Upper lobe of left lung (tissue), 6 donors: ENCODE measurements around the gene FCHO1. TPM values are rescaled to one million over a fixed set of nuclear protein-coding genes. Genes with fewer than 3 reads are reported as not detected.
"Not testable (repeated sequence)": the region's sequence is repeated elsewhere in the genome, so short reads cannot be mapped to it uniquely, and the experiment has no call there.

Source experiments
- ATAC-seq, 2 donors: fragments of 200-7000 bp; cut with Tn5 transposase; one replicate each; pipeline ENCODE4 v1.9.1; 2022; ENCODE audit warnings: mild to moderate bottlenecking in 2 of 2, moderate library complexity in 2 of 2; ENCODE audit not compliant: low FRiP score in 2 of 2
- DNase-seq, 2 donors: peaks; one replicate each; pipeline ENCODE4 v3.0.0-alpha.2; 2019 to 2020
- H3K27ac ChIP-seq, 4 donors: fragments of 200-600 bp; sonication (generic); one replicate each; pipeline ENCODE4 v1.5.1; 2016 to 2019
- H3K27me3 ChIP-seq, 4 donors: fragments of 200-600 bp; sonication (generic); one replicate each; pipeline ENCODE4 v1.5.1; 2017 to 2019
- H3K36me3 ChIP-seq, 4 donors: fragments of 200-600 bp; sonication (generic); one replicate each; pipeline ENCODE4 v1.5.1; 2016 to 2019
- H3K4me1 ChIP-seq, 4 donors: fragments of 200-600 bp; sonication (generic); one replicate each; pipeline ENCODE4 v1.5.1; 2018 to 2019
- H3K4me3 ChIP-seq, 4 donors: fragments of 200-600 bp; sonication (generic); one replicate each; pipeline ENCODE4 v1.5.1; 2017 to 2019; ENCODE audit warnings: mild to moderate bottlenecking in 2 of 4, moderate library complexity in 1 of 4
- H3K9me3 ChIP-seq, 4 donors: fragments of 200-600 bp; sonication (generic); one replicate each; pipeline ENCODE4 v1.5.1; 2018 to 2019
- CTCF ChIP-seq, 6 experiments: fragments of 450-650 bp in 4 of 6; fragments of 200-600 bp in 2 of 6; sonication (generic) in 2 of 6; IDR thresholded peaks; one replicate each; pipeline ENCODE4 v1.5.1; 2016 to 2019; ENCODE audit warnings: antibody characterized with exemption in 6 of 6
- EP300 ChIP-seq, 4 donors: sonication (generic); formaldehyde crosslinking; IDR thresholded peaks; one replicate each; pipeline ENCODE4 v1.5.1; 2017; ENCODE audit warnings: antibody characterized with exemption in 4 of 4, control low read depth in 2 of 4
- POLR2A ChIP-seq, 4 donors: fragments of 450-650 bp; IDR thresholded peaks; one replicate each; pipeline ENCODE4 v1.5.1; 2016 to 2017; ENCODE audit warnings: antibody characterized with exemption in 4 of 4, mild to moderate bottlenecking in 2 of 4
- POLR2AphosphoS5 ChIP-seq, 2 donors: sonication (generic); formaldehyde crosslinking; IDR thresholded peaks; one replicate each; pipeline ENCODE4 v1.5.1; 2017; ENCODE audit warnings: antibody characterized with exemption in 2 of 2
- WGBS, 2 donors: methylation state at CpG; one replicate each; pipeline ENCODE4 v1.1.5; 2017 to 2018; 5-methylcytosine and 5-hydroxymethylcytosine counted together
- total RNA-seq, 6 donors: library from RNA; depleted of rRNA in 4 of 6; stranded (reverse); fragments of >200 nt in 4 of 6; gene quantifications; one replicate each; pipeline versions ENCODE4 v1.1.0 to v1.2.1, GENCODE V29; 2016 to 2021
- donor health status: DM: no; HTN: no; CAD: no; lungs with moderate emphysema.
- donor health status: DM: no; HTN: yes; CAD: no; lungs with severe emphysema.

Gene FCHO1
- total RNA-seq, 6 donors from 2014 or later = 1.9 to 19.9 (median 8.7) TPM

- Histone ChIP-seq H3K27me3 (peaks cover 0 to 8% (median 2%) of the 10 kb centered on the region in 4 donors), H3K36me3 (no peaks in the 10 kb centered on the region), H3K4me3 (peak overlapping the region in 3 of 4 donors; percentile 18 to 44 (median 33)), H3K9me3 (no peaks in the 10 kb centered on the region), H3K4me1 (peaks cover 0 to 16% (median 13%) of the 10 kb centered on the region in 4 donors), H3K27ac (peak overlapping the region in 3 of 4 donors; percentile 30 to 53 (median 52))
- peak in 1 of 2 donors; percentile 52 for DNase-seq
- 18 to 28% methylated on average over 24 to 25 of the region's 25 CpGs for WGBS, 2 donors
- TF ChIP-seq EP300 (IDR thresholded peaks at IDR 0.05) = no peak
- TF ChIP-seq POLR2AphosphoS5 (IDR thresholded peaks at IDR 0.05) = no peak
- ATAC-seq = peak in 1 of 2 donors; percentile 37
Measured at GRCh38 chr19:17778968-17779929, 28.0 kb downstream of the FCHO1 start.

- no peak for TF ChIP-seq POLR2A (IDR thresholded peaks at IDR 0.05)
- TF ChIP-seq CTCF (IDR thresholded peaks at IDR 0.05) = no peak
- TF ChIP-seq POLR2AphosphoS5 (IDR thresholded peaks at IDR 0.05) = no peak
- Histone ChIP-seq H3K4me1 (peaks cover 0 to 16% (median 13%) of the 10 kb centered on the region in 4 donors), H3K27ac (no peak overlapping the region), H3K9me3 (no peaks in the 10 kb centered on the region), H3K36me3 (no peaks in the 10 kb centered on the region), H3K4me3 (no peak overlapping the region), H3K27me3 (peaks cover 0 to 8% (median 2%) of the 10 kb centered on the region in 4 donors)
- 82 to 91% methylated on average over 1 to 2 of the region's 2 CpGs for WGBS, 2 donors
- no peak for ATAC-seq
- no peak for DNase-seq
Measured at GRCh38 chr19:17780781-17781180, 29.5 kb downstream of the FCHO1 start.

DNA sequence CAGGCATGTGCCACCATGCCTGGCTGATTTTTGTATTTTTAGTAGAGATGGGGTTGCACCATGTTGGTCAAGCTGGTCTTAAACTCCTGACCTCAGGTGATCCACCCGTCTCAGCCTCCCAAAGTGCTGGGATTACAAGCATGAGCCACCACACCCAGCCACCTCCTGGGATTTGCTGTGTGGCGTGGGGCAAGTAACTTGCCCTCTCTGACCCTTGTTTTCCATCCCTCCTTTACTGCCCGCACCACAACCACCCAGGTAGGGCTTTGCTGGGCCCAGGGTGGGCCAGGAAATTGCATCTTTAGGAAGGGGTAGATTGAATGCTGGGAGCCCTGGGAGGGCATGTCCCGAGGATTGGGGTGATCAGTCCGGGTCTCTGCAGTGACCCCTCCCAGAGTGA, 32.4 kb downstream of the FCHO1 start:
- ATAC-seq, H3K4me1 ChIP-seq, H3K27me3 ChIP-seq, H3K27ac ChIP-seq, H3K36me3 ChIP-seq, DNase-seq, H3K9me3 ChIP-seq, H3K4me3 ChIP-seq: not testable (repeated sequence)
- 70 to 76% methylated on average over 5 of the region's 5 CpGs for WGBS, 2 donors

DNA sequence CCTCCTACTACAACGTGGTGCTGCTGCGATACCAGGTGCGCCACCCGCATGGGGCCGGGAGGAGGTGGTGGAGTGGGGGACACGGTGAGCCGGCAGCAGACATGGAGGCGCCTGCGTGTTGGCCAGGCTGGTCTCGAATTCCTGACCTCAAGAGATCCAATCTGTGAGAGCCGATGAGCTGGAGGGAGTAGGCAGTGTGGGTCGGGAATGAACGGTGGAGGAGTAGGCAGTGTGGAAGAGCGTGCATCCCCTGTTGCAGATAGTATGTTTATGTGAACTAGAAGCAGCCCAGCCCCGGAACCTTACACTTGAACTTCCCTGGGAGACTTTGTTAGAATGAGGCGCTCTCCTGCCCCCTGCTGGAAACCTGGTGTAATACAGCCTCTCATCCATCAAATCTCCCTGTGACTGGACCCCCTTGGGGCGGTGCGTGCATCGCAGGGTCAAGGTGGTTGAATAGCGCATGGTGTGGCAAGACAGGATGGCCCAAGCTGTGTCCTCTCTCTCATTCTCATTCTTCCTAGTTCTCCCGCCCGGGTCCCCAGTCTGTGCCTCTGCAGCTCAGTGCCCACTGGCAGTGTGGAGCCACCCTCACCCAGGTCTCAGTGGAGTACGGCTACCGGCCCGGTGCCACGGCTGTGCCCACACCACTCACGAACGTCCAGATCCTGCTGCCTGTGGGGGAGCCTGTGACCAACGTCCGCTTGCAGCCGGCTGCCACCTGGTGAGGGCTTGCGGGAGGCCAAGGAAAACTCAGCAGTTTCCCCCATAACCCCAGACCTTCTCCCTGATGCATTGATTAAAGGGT, 33.1 kb downstream of the FCHO1 start:
- peak; percentile 62 to 76 for DNase-seq
- 50 to 56% methylated on average over 13 to 32 of the region's 32 CpGs for WGBS, 2 donors
- Histone ChIP-seq H3K9me3 (no peaks in the 10 kb centered on the region), H3K36me3 (no peaks in the 10 kb centered on the region), H3K4me3 (no peak overlapping the region), H3K4me1 (peaks cover 0 to 2% (median 0%) of the 10 kb centered on the region in 4 donors), H3K27ac (no peak overlapping the region), H3K27me3 (no peaks in the 10 kb centered on the region)
- peak; percentile 68 to 69 for ATAC-seq
- TF ChIP-seq POLR2A (IDR thresholded peaks at IDR 0.05) = no peak
- peak; percentile 64 to 84 (median 77) for TF ChIP-seq CTCF (IDR thresholded peaks at IDR 0.05)

GRCh38 chr19:17787274-17787913, 36.1 kb downstream of the FCHO1 start:
- H3K4me1 ChIP-seq = peaks cover 0 to 4% (median 0%) of the 10 kb centered on the region in 4 donors
- no peak for ATAC-seq
- H3K9me3 ChIP-seq = no peaks in the 10 kb centered on the region
- 92 to 98% methylated on average over 1 to 13 of the region's 14 CpGs for WGBS, 2 donors
- H3K27ac ChIP-seq = no peak overlapping the region
- H3K27me3 ChIP-seq = no peaks in the 10 kb centered on the region
- DNase-seq = no peak
- no peak for TF ChIP-seq POLR2A (IDR thresholded peaks at IDR 0.05)
- TF ChIP-seq POLR2AphosphoS5 (IDR thresholded peaks at IDR 0.05) = no peak
- no peak for TF ChIP-seq EP300 (IDR thresholded peaks at IDR 0.05)
- TF ChIP-seq CTCF (IDR thresholded peaks at IDR 0.05) = no peak
- H3K4me3 ChIP-seq = no peak overlapping the region
- H3K36me3 ChIP-seq = no peaks in the 10 kb centered on the region
